Measurements from ENCODE around the gene FAM156B. TPM values are rescaled to one million over a fixed set of nuclear protein-coding genes. Genes with fewer than 3 reads are reported as not detected.
"Not testable (repeated sequence)": the region's sequence is repeated elsewhere in the genome, so short reads cannot be mapped to it uniquely, and the experiment has no call there.

FAM156B gene, protein sequence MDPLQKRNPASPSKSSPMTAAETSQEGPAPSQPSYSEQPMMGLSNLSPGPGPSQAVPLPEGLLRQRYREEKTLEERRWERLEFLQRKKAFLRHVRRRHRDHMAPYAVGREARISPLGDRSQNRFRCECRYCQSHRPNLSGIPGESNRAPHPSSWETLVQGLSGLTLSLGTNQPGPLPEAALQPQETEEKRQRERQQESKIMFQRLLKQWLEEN
- total RNA-seq: 10 to 100 TPM; 11.7 to 28.6 (median 19.4) TPM
- polyA plus RNA-seq: 10 to 100 TPM in 2 of 3 donors, 1 to 10 TPM in 1; 6.0 to 39.5 (median 19.1) TPM
- long read RNA-seq, donor 1, partial matches to known transcripts: 0 of 1 reads
- long read RNA-seq, donor 1, other reads (novel, unspliced or antisense): 0 of 1 reads
- long read RNA-seq, donor 2, transcript FAM156B-201 (3 exons, 2,537 nt): major isoform, 6 of 7 reads
- long read RNA-seq, donor 2, partial matches to known transcripts: 0 of 7 reads
- long read RNA-seq, donor 2, other reads (novel, unspliced or antisense): 0 of 7 reads
- long read RNA-seq, donor 3, partial matches to known transcripts: 0 of 2 reads
- long read RNA-seq, donor 3, other reads (novel, unspliced or antisense): 0 of 2 reads
- long read RNA-seq, donor 4: 0 reads
- long read RNA-seq, donor 5, partial matches to known transcripts: 0 of 6 reads
- long read RNA-seq, donor 5, other reads (novel, unspliced or antisense): 0 of 6 reads
- long read RNA-seq, donor 6, transcript FAM156B-201 (3 exons, 2,537 nt): major isoform, 6 of 32 reads
- long read RNA-seq, donor 6, partial matches to known transcripts: 0 of 32 reads
- long read RNA-seq, donor 6, other reads (novel, unspliced or antisense): 21 of 32 reads
- long read RNA-seq, donor 7, partial matches to known transcripts: 0 of 5 reads
- long read RNA-seq, donor 7, other reads (novel, unspliced or antisense): 0 of 5 reads
- long read RNA-seq, donor 8, partial matches to known transcripts: 8 of 11 reads
- long read RNA-seq, donor 8, other reads (novel, unspliced or antisense): 0 of 11 reads
- long read RNA-seq, donor 9, partial matches to known transcripts: 0 of 2 reads
- long read RNA-seq, donor 9, other reads (novel, unspliced or antisense): 0 of 2 reads
- long read RNA-seq, donor 10: 0 reads

DNA sequence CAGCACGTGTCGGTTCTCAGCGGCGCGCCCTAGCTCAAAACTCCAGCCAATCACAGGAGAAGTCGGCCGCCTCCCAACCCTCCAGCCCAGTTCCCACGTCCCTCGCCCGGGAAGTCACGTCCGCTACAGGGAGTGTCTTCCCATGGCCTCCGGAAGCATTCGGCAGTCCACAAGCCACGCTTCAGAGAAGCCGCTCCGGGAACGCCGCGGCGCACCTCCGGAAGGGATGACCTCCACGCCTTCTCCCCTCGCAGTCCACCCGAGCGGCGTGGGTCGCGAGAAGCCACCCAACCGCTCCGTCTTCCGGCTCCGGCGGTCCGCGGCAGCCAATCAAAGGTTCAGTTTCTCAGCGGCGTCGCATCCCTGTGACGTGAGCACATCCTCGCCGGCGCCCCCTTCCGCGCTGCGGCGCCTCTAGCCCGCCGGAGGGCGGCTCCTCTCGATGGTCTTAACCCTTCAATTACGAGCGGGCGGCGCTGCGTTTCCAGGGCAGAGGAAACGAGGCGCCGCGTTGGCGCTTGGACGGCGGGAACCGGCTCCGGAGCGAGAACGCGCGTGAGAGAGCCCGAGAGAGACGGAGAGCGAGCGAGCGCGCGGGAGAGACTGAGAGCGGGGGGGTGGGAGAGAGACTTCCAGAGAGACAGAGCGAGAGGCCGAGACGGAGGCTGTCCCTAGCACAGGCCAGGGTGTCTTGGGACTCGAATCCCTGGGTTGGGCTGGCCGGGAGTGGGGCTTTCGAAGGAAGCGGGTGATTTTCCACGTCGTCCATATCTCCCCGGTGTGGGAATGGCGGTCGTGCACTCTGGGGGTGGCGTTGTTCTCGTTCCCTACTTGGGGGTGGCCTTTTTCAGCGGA is at the start of gene FAM156B:
FAM156B (plus strand) TSS at position 476 of the 855 bp plus-strand sequence. CDS start 9,896 bp downstream, outside the sequence.
- H3K4me1 ChIP-seq: not testable (repeated sequence)

GRCh38 chrX:52852110-52852860 is 44.8 kb upstream of the FAM156B start:
- H3K4me1 ChIP-seq: no peaks in the 10 kb centered on the region
- intact Hi-C loops (cut with DNase I; ENCODE audit: low total_unique reads): no loop called here
- TF ChIP-seq POLR2AphosphoS5 (IDR thresholded peaks at IDR 0.05) (no peak), POLR2A (IDR thresholded peaks at IDR 0.05) (no peak), CTCF (IDR thresholded peaks at IDR 0.05) (no peak), EP300 (IDR thresholded peaks at IDR 0.05) (no peak)
- H3K27ac ChIP-seq: no peak overlapping the region
- peaks cover 0 to 25% (median 0%) of the 10 kb centered on the region in 3 donors for H3K27me3 ChIP-seq
- DNase-seq: no peak
- WGBS, 5 donors: 71 to 86% (median 82%) methylated on average over 8 to 9 of the region's 9 CpGs
- H3K9me3 ChIP-seq: peaks cover 0 to 17% (median 6%) of the 10 kb centered on the region in 4 donors
- H3K4me3 ChIP-seq: no peak overlapping the region
- no peaks in the 10 kb centered on the region for H3K36me3 ChIP-seq

More for the DNA sequence above, at the start of gene FAM156B:
- H3K36me3 ChIP-seq; H3K27ac ChIP-seq; DNase-seq; H3K9me3 ChIP-seq; intact Hi-C loops (cut with DNase I; ENCODE audit: low total_unique reads); H3K4me3 ChIP-seq; H3K27me3 ChIP-seq: not testable (repeated sequence)
- WGBS, 5 donors: no CpG with 5 or more reads among the region's 92 CpGs

DNA sequence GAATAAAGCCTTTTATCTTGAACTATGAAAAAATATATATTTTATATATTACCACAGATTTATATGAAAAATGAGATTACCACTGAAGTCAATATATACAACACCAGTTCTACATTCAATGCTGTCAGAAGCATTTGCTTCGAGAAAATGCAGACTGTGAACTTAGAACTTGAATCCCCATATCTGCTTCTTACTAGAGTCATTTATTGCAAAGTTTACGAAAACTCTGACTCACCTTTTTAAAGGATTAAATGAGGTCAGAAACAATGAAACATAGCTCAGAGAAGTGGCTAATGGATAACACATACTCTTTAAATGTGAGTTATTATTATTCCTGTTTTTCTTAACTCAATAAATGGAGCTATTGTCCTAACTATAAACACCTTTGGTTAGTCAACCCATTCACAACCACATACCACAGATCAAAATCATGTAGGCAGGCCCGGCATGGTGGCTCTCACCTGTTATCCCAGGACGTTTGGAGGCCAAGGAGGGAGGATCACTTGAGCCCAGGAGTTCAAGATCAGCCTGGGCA is 40.1 kb upstream of the FAM156B start:
- H3K27me3 ChIP-seq; H3K27ac ChIP-seq; H3K36me3 ChIP-seq; intact Hi-C loops (cut with DNase I; ENCODE audit: low total_unique reads); H3K4me1 ChIP-seq; H3K4me3 ChIP-seq; DNase-seq: not testable (repeated sequence)
- peaks cover 0 to 13% (median 5%) of the 10 kb centered on the region in 4 donors for H3K9me3 ChIP-seq
- 34 to 43% (median 38%) methylated on average over 4 of the region's 4 CpGs for WGBS, 5 donors

GRCh38 chrX:52865343-52865998 is 31.7 kb upstream of the FAM156B start:
- no peak overlapping the region for H3K4me3 ChIP-seq
- intact Hi-C loops (cut with DNase I; ENCODE audit: low total_unique reads): no loop called here
- H3K9me3 ChIP-seq: no peaks in the 10 kb centered on the region
- peak in 1 of 2 donors; percentile 37 for DNase-seq
- TF ChIP-seq CTCF (IDR thresholded peaks at IDR 0.05) (no peak), POLR2A (IDR thresholded peaks at IDR 0.05) (no peak), POLR2AphosphoS5 (IDR thresholded peaks at IDR 0.05) (no peak), EP300 (IDR thresholded peaks at IDR 0.05) (no peak)
- peak overlapping the region in 1 of 5 donors; percentile 28 for H3K27ac ChIP-seq
- H3K36me3 ChIP-seq: no peaks in the 10 kb centered on the region
- H3K4me1 ChIP-seq: no peaks in the 10 kb centered on the region
- 23 to 42% (median 36%) methylated on average over 6 of the region's 6 CpGs for WGBS, 5 donors
- peaks cover 0 to 4% (median 0%) of the 10 kb centered on the region in 3 donors for H3K27me3 ChIP-seq
